ENCODE measurements around the gene ENTPD6.

DNA sequence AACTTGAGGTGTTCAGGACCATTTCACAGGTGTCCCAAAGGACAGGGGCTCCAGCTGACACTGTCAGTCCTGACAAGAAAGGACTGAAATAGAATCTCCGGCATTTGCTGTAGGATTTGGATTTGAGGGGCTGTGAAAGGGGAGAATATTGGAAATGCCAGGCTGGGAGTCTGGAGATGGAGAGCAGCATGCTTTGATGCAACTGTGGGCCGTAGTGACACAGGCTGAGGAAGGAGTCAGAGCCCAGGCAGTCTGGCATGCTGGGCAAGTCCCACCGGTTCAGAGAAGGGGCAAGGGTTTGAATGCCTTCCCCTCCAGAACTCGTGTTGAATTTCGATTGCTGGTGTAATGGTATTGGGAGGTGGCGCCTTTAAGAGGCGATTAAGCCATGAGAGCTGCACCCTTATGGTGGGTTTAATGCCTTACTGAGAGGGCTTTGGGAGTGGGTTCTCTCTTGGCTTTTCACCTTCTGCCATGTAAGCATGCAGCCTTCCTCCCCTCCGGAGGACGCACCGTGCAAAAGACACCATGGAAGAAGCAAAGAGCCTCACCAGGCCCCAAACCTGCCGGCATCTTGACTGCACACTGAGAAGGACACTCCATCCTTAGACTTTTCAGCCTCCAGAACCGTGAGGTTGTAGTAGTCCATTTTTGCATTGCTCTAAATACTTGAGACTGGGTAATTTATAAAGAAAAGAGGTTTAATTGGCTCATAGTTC is 43.0 kb downstream of the ENTPD6 start:
- TF ChIP-seq, protein P1, sequence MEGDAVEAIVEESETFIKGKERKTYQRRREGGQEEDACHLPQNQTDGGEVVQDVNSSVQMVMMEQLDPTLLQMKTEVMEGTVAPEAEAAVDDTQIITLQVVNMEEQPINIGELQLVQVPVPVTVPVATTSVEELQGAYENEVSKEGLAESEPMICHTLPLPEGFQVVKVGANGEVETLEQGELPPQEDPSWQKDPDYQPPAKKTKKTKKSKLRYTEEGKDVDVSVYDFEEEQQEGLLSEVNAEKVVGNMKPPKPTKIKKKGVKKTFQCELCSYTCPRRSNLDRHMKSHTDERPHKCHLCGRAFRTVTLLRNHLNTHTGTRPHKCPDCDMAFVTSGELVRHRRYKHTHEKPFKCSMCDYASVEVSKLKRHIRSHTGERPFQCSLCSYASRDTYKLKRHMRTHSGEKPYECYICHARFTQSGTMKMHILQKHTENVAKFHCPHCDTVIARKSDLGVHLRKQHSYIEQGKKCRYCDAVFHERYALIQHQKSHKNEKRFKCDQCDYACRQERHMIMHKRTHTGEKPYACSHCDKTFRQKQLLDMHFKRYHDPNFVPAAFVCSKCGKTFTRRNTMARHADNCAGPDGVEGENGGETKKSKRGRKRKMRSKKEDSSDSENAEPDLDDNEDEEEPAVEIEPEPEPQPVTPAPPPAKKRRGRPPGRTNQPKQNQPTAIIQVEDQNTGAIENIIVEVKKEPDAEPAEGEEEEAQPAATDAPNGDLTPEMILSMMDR (IDR thresholded peaks at IDR 0.05): no peak
- no peak for TF ChIP-seq POLR2A (IDR thresholded peaks at IDR 0.05)

Measured in heart left ventricle (tissue), 13 donors.